ENCODE results near the gene LHFPL2. TPM values are rescaled to one million over a fixed set of nuclear protein-coding genes. Genes with fewer than 3 reads are reported as not detected.

The LHFPL2 gene
- total and polyA plus RNA-seq, 2 of the 4 experiments (the other 2 are of a cell fraction) = 6.5 to 11.3 TPM

GRCh38 chr5:78473751-78474150 is 174.8 kb downstream of the LHFPL2 start:
- Histone ChIP-seq H4K91ac (ENCODE audit: insufficient read depth, low read depth, low read length) (no peak overlapping the region), H3K14ac (replicated peaks; ENCODE audit: low read depth, low read length) (no peak overlapping the region), H4K20me1 (ENCODE audit: insufficient read depth, low read length) (no peaks in the 10 kb centered on the region), H2BK120ac (ENCODE audit: low read depth, low read length) (no peak overlapping the region), H2AFZ (replicated peaks; ENCODE audit: low read length, poor library complexity) (no peak overlapping the region), H3K23ac (ENCODE audit: low read depth, low read length) (no peak overlapping the region), H3K27me3 (ENCODE audit: control insufficient read depth, insufficient read depth, low read length) (no peaks in the 10 kb centered on the region), H3K9me3 (ENCODE audit: control insufficient read depth, insufficient read depth, low read length) (no peaks in the 10 kb centered on the region), H3K56ac (ENCODE audit: extremely low read depth, insufficient read depth, low read length) (no peak overlapping the region), H2BK5ac (ENCODE audit: low read depth, low read length, poor library complexity, severe bottlenecking) (no peak overlapping the region), H2BK20ac (ENCODE audit: low read depth, low read length) (no peak overlapping the region), H2AK5ac (ENCODE audit: low read depth, low read length) (no peak overlapping the region), H3K36me3 (ENCODE audit: control insufficient read depth, insufficient read depth, low read length) (peaks cover 3% of the 10 kb centered on the region; the same call in 1 of the 2 replicates), H4K8ac (ENCODE audit: low read depth in 2 of 2, low read length in 2 of 2) (no peak overlapping the region), H3K18ac (ENCODE audit: low read depth, low read length) (no peak overlapping the region), H4K5ac (ENCODE audit: low read depth, low read length) (no peak overlapping the region), H3K9me1 (ENCODE audit: insufficient read depth, low read length) (no peaks in the 10 kb centered on the region; the same call in 1 of the 2 replicates), H3K9ac (ENCODE audit: low read depth, low read length) (no peak overlapping the region), H2AK9ac (replicated peaks; ENCODE audit: low read depth, low read length, poor library complexity) (no peak overlapping the region), H3K79me1 (ENCODE audit: low read depth in 1 of 2, low read length in 2 of 2) (peaks cover 3 to 6% of the 10 kb centered on the region in 2 experiments; a peak in 2 of 4 replicates), H3K4me2 (ENCODE audit: low read depth, low read length) (no peak overlapping the region), H3K4ac (ENCODE audit: low read depth, low read length) (no peak overlapping the region), H3K4me3 (ENCODE audit: insufficient read depth, low read depth, low read length) (no peak overlapping the region), H2BK15ac (ENCODE audit: low read depth, low read length) (no peak overlapping the region), H3K4me1 (ENCODE audit: control insufficient read depth, insufficient read depth, low read length) (no peaks in the 10 kb centered on the region), H3K27ac (ENCODE audit: insufficient read depth, low read length) (no peak overlapping the region)
- no peak for DNase-seq
- ATAC-seq (ENCODE audit: low read depth) = no peak
- ChIA-PET CTCF (no interaction called here), POLR2A (ENCODE audit: unreplicated experiment) (no interaction called here)
- in situ Hi-C loops (cut with MboI; ENCODE audit: low sequenced_read_pairs) = no loop called here
- WGBS, 2 experiments (ENCODE audit: extremely low coverage in 2 of 2, insufficient read length in 1 of 2) = no CpG with 5 or more reads among the region's 1 CpG
- TF ChIP-seq RCOR1 (IDR thresholded peaks at IDR 0.05; ENCODE audit: insufficient replicate concordance, low read length) = no peak
- no peak for TF ChIP-seq RAD21 (IDR thresholded peaks at IDR 0.05; ENCODE audit: low read length)
- no peak for TF ChIP-seq MAFK (IDR thresholded peaks at IDR 0.05; ENCODE audit: low read depth, low read length)
- TF ChIP-seq NFE2L2 (IDR thresholded peaks at IDR 0.05; ENCODE audit: low read depth, low read length) = no peak
- TF ChIP-seq, protein P1, sequence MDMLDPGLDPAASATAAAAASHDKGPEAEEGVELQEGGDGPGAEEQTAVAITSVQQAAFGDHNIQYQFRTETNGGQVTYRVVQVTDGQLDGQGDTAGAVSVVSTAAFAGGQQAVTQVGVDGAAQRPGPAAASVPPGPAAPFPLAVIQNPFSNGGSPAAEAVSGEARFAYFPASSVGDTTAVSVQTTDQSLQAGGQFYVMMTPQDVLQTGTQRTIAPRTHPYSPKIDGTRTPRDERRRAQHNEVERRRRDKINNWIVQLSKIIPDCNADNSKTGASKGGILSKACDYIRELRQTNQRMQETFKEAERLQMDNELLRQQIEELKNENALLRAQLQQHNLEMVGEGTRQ (IDR thresholded peaks at IDR 0.05; ENCODE audit: low read depth, low read length) = no peak
- TF ChIP-seq CHD1 (IDR thresholded peaks at IDR 0.05; ENCODE audit: low read depth, low read length) = no peak
- TF ChIP-seq, protein P2, sequence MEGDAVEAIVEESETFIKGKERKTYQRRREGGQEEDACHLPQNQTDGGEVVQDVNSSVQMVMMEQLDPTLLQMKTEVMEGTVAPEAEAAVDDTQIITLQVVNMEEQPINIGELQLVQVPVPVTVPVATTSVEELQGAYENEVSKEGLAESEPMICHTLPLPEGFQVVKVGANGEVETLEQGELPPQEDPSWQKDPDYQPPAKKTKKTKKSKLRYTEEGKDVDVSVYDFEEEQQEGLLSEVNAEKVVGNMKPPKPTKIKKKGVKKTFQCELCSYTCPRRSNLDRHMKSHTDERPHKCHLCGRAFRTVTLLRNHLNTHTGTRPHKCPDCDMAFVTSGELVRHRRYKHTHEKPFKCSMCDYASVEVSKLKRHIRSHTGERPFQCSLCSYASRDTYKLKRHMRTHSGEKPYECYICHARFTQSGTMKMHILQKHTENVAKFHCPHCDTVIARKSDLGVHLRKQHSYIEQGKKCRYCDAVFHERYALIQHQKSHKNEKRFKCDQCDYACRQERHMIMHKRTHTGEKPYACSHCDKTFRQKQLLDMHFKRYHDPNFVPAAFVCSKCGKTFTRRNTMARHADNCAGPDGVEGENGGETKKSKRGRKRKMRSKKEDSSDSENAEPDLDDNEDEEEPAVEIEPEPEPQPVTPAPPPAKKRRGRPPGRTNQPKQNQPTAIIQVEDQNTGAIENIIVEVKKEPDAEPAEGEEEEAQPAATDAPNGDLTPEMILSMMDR (conservative IDR thresholded peaks at IDR 0.05; ENCODE audit: low read depth, low read length) = no peak
- no peak for TF ChIP-seq ELK1 (IDR thresholded peaks at IDR 0.05; ENCODE audit: borderline replicate concordance, low read depth, low read length)
- TF ChIP-seq SMC3 (IDR thresholded peaks at IDR 0.05; ENCODE audit: low read depth, low read length) = no peak
- dilution Hi-C loops (cut with HindIII; ENCODE audit: low sequenced_read_pairs, unreplicated experiment) = no loop called here
- intact Hi-C loops (cut with micrococcal nuclease) = no loop called here
- BruUV-seq (replicated peaks) = no TSS peak

Data from IMR-90 (cell line).